ENCODE results near the gene KAT8. TPM values are rescaled to one million over a fixed set of nuclear protein-coding genes. Genes with fewer than 3 reads are reported as not detected.

The KAT8 gene
- total and polyA plus RNA-seq, 2 of the 13 experiments (the other 11 are each of a cell fraction or from before 2014, with no cell fraction given) = 79.0 to 84.2 TPM

- no peak for TF ChIP-seq AKNA (CRISPR knock-in tag; IDR thresholded peaks at IDR 0.05; ENCODE audit: borderline replicate concordance)
- no peak for TF ChIP-seq ATF2 (CRISPR knock-in tag; IDR thresholded peaks at IDR 0.05)
- TF ChIP-seq, protein P1, sequence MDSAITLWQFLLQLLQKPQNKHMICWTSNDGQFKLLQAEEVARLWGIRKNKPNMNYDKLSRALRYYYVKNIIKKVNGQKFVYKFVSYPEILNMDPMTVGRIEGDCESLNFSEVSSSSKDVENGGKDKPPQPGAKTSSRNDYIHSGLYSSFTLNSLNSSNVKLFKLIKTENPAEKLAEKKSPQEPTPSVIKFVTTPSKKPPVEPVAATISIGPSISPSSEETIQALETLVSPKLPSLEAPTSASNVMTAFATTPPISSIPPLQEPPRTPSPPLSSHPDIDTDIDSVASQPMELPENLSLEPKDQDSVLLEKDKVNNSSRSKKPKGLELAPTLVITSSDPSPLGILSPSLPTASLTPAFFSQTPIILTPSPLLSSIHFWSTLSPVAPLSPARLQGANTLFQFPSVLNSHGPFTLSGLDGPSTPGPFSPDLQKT (CRISPR knock-in tag; IDR thresholded peaks at IDR 0.05; ENCODE audit: borderline replicate concordance) = peak; percentile 41; the same call in 1 of the 2 replicates
- peak; percentile 73; the same call in 1 of the 2 replicates for TF ChIP-seq KAT7 (CRISPR knock-in tag; IDR thresholded peaks at IDR 0.05; ENCODE audit: borderline replicate concordance)
- no peak for TF ChIP-seq PHB2 (IDR thresholded peaks at IDR 0.05; ENCODE audit: partially characterized antibody)
- no peak for TF ChIP-seq GZF1 (CRISPR knock-in tag; IDR thresholded peaks at IDR 0.05)
- TF ChIP-seq CAMTA2 (CRISPR knock-in tag; IDR thresholded peaks at IDR 0.05; ENCODE audit: borderline replicate concordance) = no peak
- TF ChIP-seq EED (CRISPR knock-in tag; IDR thresholded peaks at IDR 0.05) = peak; percentile 60
- TF ChIP-seq ZNF17 (CRISPR knock-in tag; IDR thresholded peaks at IDR 0.05) = no peak
- no peak for TF ChIP-seq SCMH1 (CRISPR knock-in tag; IDR thresholded peaks at IDR 0.05; ENCODE audit: borderline replicate concordance)
- TF ChIP-seq NR2C2 (CRISPR knock-in tag; IDR thresholded peaks at IDR 0.05; ENCODE audit: borderline replicate concordance) = no peak
- TF ChIP-seq CBX2 (IDR thresholded peaks at IDR 0.05; ENCODE audit: low read depth, low read length) = no peak
- no peak for TF ChIP-seq CBX2 (CRISPR knock-in tag; IDR thresholded peaks at IDR 0.05; ENCODE audit: low read depth)
- TF ChIP-seq ZBTB20 (CRISPR knock-in tag; IDR thresholded peaks at IDR 0.05; ENCODE audit: borderline replicate concordance, low read depth) = no peak
- TF ChIP-seq RFX3 (CRISPR knock-in tag; IDR thresholded peaks at IDR 0.05) = no peak
- 0 out of 2 replicates have a peak, but pooled peaks have one; percentile 42 for TF ChIP-seq ZNF724P (CRISPR knock-in tag; IDR thresholded peaks at IDR 0.05; ENCODE audit: borderline replicate concordance)
- TF ChIP-seq, protein P2, sequence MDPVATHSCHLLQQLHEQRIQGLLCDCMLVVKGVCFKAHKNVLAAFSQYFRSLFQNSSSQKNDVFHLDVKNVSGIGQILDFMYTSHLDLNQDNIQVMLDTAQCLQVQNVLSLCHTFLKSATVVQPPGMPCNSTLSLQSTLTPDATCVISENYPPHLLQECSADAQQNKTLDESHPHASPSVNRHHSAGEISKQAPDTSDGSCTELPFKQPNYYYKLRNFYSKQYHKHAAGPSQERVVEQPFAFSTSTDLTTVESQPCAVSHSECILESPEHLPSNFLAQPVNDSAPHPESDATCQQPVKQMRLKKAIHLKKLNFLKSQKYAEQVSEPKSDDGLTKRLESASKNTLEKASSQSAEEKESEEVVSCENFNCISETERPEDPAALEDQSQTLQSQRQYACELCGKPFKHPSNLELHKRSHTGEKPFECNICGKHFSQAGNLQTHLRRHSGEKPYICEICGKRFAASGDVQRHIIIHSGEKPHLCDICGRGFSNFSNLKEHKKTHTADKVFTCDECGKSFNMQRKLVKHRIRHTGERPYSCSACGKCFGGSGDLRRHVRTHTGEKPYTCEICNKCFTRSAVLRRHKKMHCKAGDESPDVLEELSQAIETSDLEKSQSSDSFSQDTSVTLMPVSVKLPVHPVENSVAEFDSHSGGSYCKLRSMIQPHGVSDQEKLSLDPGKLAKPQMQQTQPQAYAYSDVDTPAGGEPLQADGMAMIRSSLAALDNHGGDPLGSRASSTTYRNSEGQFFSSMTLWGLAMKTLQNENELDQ (CRISPR knock-in tag; IDR thresholded peaks at IDR 0.05; ENCODE audit: borderline replicate concordance) = 0 out of 2 replicates have a peak, but pooled peaks have one; percentile 70
- TF ChIP-seq DNMT1 (CRISPR knock-in tag; IDR thresholded peaks at IDR 0.05) = no peak
- no peak; the same call in 1 of the 2 replicates for TF ChIP-seq REL (CRISPR knock-in tag; conservative IDR thresholded peaks at IDR 0.05)
- TF ChIP-seq IKZF1 (IDR thresholded peaks at IDR 0.05) = no peak
Measured at GRCh38 chr16:31073142-31073969, 44.1 kb upstream of the KAT8 start (continued).

All from HepG2 (cell line).